Measurements from ENCODE around the gene C1QTNF4. TPM values are rescaled to one million over a fixed set of nuclear protein-coding genes. Genes with fewer than 3 reads are reported as not detected.
"Not testable (repeated sequence)": the region's sequence is repeated elsewhere in the genome, so short reads cannot be mapped to it uniquely, and the experiment has no call there.

Gene C1QTNF4
- total RNA-seq, 4 donors from 2014 or later: 0.62 to 0.71 (median 0.71) TPM; not detected in 1

- in situ Hi-C loops (cut with MboI; ENCODE audit: low sequenced_read_pairs in 4 of 4) (no loop called here), intact Hi-C loops (cut with DNase I; ENCODE audit: low total_unique reads) (no loop called here)
- Histone ChIP-seq H3K36me3 (no peaks in the 10 kb centered on the region), H3K4me3 (no peak overlapping the region), H3K27me3 (no peaks in the 10 kb centered on the region), H3K4me1 (peaks cover 13 to 15% of the 10 kb centered on the region in 2 donors), H3K9me3 (no peaks in the 10 kb centered on the region), H3K27ac (peak overlapping the region; percentile 22 to 58 (median 42))
- DNase-seq: no peak
- no peak for ATAC-seq
- TF ChIP-seq CTCF (IDR thresholded peaks at IDR 0.05 in 4 of 5, conservative IDR thresholded peaks at IDR 0.05 in 1 of 5) (no peak), POLR2A (IDR thresholded peaks at IDR 0.05) (no peak)
Measured at GRCh38 chr11:47560426-47560825, 33.8 kb downstream of the C1QTNF4 start.

- in situ Hi-C loops (cut with MboI; ENCODE audit: low sequenced_read_pairs in 4 of 4): no loop called here
- intact Hi-C loops (cut with DNase I; ENCODE audit: low total_unique reads): loop anchor here (10.0 kb wide), 1 partner anchor 374 kb away; the partner anchor contains the start of gene PACSIN3
- TF ChIP-seq POLR2A (IDR thresholded peaks at IDR 0.05) (no peak), CTCF (IDR thresholded peaks at IDR 0.05 in 4 of 5, conservative IDR thresholded peaks at IDR 0.05 in 1 of 5) (no peak)
Measured at GRCh38 chr11:47558695-47559094, 35.5 kb downstream of the C1QTNF4 start.

GRCh38 chr11:47557004-47557403, 37.2 kb downstream of the C1QTNF4 start:
- H3K9me3 ChIP-seq; in situ Hi-C loops (cut with MboI; ENCODE audit: low sequenced_read_pairs in 4 of 4): not testable (repeated sequence)
- intact Hi-C loops (cut with DNase I; ENCODE audit: low total_unique reads): loop anchor here (10.0 kb wide), 1 partner anchor 372 kb away; the partner anchor contains the start of gene PACSIN3

More at GRCh38 chr11:47558695-47559094, 35.5 kb downstream of the C1QTNF4 start:
- ATAC-seq (no peak), DNase-seq (no peak)
- no peaks in the 10 kb centered on the region for H3K9me3 ChIP-seq
- H3K4me1 ChIP-seq: peaks cover 20 to 23% of the 10 kb centered on the region in 2 donors
- H3K27me3 ChIP-seq: no peaks in the 10 kb centered on the region
- H3K36me3 ChIP-seq: no peaks in the 10 kb centered on the region
- no peak overlapping the region for H3K27ac ChIP-seq
- no peak overlapping the region for H3K4me3 ChIP-seq

GRCh38 chr11:47553406-47553743, 40.8 kb downstream of the C1QTNF4 start:
- Histone ChIP-seq H3K27me3 (no peaks in the 10 kb centered on the region), H3K4me3 (peak overlapping the region; percentile 91 to 95 (median 92)), H3K4me1 (peaks cover 40 to 56% of the 10 kb centered on the region in 2 donors), H3K36me3 (no peaks in the 10 kb centered on the region), H3K9me3 (no peaks in the 10 kb centered on the region), H3K27ac (peak overlapping the region; percentile 96 to 99 (median 97))
- DNase-seq (no peak), ATAC-seq (peak in 1 of 2 donors; percentile 3)
- intact Hi-C loops (cut with DNase I; ENCODE audit: low total_unique reads): loop anchor here (1.0 to 10.0 kb wide), 5 partner anchors 29 to 369 kb away; partner anchors contain the start of genes PACSIN3 and SLC39A13
- TF ChIP-seq CTCF (IDR thresholded peaks at IDR 0.05 in 4 of 5, conservative IDR thresholded peaks at IDR 0.05 in 1 of 5) (peak in 4 of 5 experiments; percentile 8 to 31 (median 26)), POLR2A (IDR thresholded peaks at IDR 0.05) (no peak)
- in situ Hi-C loops (cut with MboI; ENCODE audit: low sequenced_read_pairs in 4 of 4): no loop called here

More at GRCh38 chr11:47557004-47557403, 37.2 kb downstream of the C1QTNF4 start:
- H3K4me1 ChIP-seq: peaks cover 23 to 27% of the 10 kb centered on the region in 2 donors
- not testable (repeated sequence) for DNase-seq, H3K27me3 ChIP-seq, H3K36me3 ChIP-seq, H3K27ac ChIP-seq, ATAC-seq, H3K4me3 ChIP-seq

GRCh38 chr11:47552566-47553405, 41.4 kb downstream of the C1QTNF4 start, which contains the start of gene CELF1:
Gene CELF1 (minus strand): TSS chr11:47553132. CDS start chr11:47499523, 53,609 bp downstream.
- ATAC-seq (peak; percentile 74 to 78), DNase-seq (peak; percentile 84 to 90)
- no peaks in the 10 kb centered on the region for H3K9me3 ChIP-seq
- peak within 1 kb of the TSS; percentile 96 to 99 (median 97) for H3K27ac ChIP-seq
- no peaks in the 10 kb centered on the region for H3K27me3 ChIP-seq
- H3K36me3 ChIP-seq: no peaks in the 10 kb centered on the region
- in situ Hi-C loops (cut with MboI; ENCODE audit: low sequenced_read_pairs in 4 of 4) (no loop called here), intact Hi-C loops (cut with DNase I; ENCODE audit: low total_unique reads) (loop anchor here (1.0 to 10.0 kb wide), 5 partner anchors 28 to 368 kb away; partner anchors contain the start of genes PACSIN3 and SLC39A13)
- H3K4me3 ChIP-seq: peak within 1 kb of the TSS; percentile 91 to 95 (median 92)
- peak; percentile 78 to 96 (median 94) for TF ChIP-seq CTCF (IDR thresholded peaks at IDR 0.05 in 4 of 5, conservative IDR thresholded peaks at IDR 0.05 in 1 of 5)
- peak; percentile 88 to 92 for TF ChIP-seq POLR2A (IDR thresholded peaks at IDR 0.05)
- peaks cover 45 to 62% of the 10 kb centered on the region in 2 donors for H3K4me1 ChIP-seq
